Measurements from ENCODE around the gene VGF.

- TF ChIP-seq POLR2A (IDR thresholded peaks at IDR 0.05) (no peak), CTCF (IDR thresholded peaks at IDR 0.05) (no peak)
These were observed 9.1 kb downstream of the VGF start for GRCh38 chr7:101156277-101156676.
